GM23248 (cell line): Measurements from ENCODE around the gene WDR91.

Source experiments
- EZH2 ChIP-seq: fragments of 200-600 bp; sonication (generic); IDR thresholded peaks from 2 replicates; pipeline ENCODE4 v1.6.1; 2018; ENCODE audit warnings: antibody characterized with exemption, mild to moderate bottlenecking; ENCODE audit not compliant: insufficient read depth, poor library complexity, severe bottlenecking
- EZH2phosphoT487 ChIP-seq: fragments of 200-600 bp; sonication (generic); IDR thresholded peaks from 2 replicates; pipeline ENCODE4 v1.6.1; 2018; ENCODE audit warnings: antibody characterized with exemption, moderate library complexity, mild to moderate bottlenecking, low read depth; ENCODE audit not compliant: insufficient read depth

DNA sequence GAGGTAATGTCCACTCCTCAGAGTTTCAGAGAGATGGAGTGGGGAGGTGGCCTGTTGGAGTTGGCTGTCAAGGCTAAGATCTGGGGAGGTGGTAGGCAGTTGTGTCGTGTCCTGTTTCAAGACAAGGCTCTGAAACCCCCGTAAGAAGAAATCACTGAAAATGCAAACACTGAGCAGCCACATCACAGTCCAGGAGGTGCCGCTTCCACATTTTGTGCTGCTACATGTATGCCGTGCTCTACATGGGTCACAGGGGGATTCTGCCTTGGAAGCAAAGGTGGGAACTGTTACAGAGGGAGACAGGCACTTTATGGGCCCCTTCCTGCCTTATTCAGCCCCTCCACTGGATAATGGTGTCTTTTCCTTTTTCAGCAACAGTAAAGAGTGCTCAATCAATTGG is 11.9 kb downstream of the WDR91 start:
- TF ChIP-seq EZH2phosphoT487 (no peak), EZH2 (no peak)
